Measurements from ENCODE around the gene NPLOC4.
"Not testable (repeated sequence)": the region's sequence is repeated elsewhere in the genome, so short reads cannot be mapped to it uniquely, and the experiment has no call there.

The NPLOC4 gene

DNA sequence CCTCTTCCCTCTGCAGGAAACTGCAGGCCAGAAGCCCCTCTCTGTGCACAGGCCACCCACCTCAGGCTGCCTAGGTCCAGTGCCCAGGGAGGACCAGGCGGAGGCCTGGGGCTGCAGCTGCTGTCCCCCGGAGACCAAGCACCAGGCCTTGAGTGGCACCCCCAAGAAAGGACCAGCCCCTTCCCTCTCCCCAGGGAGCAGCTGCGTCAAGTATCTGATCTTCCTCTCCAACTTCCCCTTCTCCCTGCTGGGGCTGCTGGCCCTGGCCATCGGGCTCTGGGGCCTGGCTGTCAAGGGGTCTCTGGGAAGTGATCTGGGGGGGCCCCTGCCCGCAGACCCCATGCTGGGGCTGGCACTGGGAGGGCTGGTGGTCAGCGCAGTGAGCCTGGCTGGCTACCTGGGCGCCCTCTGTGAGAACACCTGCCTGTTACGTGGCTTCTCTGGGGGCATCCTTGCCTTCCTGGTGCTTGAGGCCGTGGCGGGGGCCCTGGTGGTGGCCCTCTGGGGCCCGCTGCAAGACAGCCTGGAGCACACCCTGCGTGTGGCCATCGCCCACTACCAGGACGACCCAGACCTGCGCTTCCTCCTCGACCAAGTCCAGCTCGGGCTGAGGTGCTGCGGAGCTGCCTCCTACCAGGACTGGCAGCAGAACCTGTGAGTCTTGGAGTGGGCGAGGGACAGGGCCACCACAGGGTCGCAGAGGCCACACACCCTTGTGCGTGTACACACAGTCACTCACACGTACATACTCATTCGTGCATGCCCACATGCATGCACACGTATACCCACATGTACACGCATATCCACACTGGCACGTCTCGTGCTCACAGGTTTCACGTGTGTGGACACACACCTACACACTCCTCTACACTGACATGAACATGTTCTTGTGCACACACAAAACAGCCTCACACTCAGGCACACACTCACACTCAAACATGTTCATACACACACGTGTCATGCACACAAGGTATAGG, 8.4 kb upstream of the NPLOC4 start:
- peaks cover 22% of the 10 kb centered on the region for H3K27me3 ChIP-seq (ENCODE audit: control insufficient read depth, insufficient read depth, low read length)
- no peak overlapping the region for H3K9ac ChIP-seq (ENCODE audit: low read depth, low read length)
- peaks cover 5% of the 10 kb centered on the region for H3K4me1 ChIP-seq (ENCODE audit: control insufficient read depth, insufficient read depth, low read length)
- H3K36me3 ChIP-seq (ENCODE audit: control insufficient read depth, insufficient read depth, low read length): no peaks in the 10 kb centered on the region
- no peaks in the 10 kb centered on the region for H3K9me3 ChIP-seq (ENCODE audit: control insufficient read depth, insufficient read depth, low read length)
- no peak overlapping the region for H3K4me3 ChIP-seq (ENCODE audit: low read depth, low read length)

DNA sequence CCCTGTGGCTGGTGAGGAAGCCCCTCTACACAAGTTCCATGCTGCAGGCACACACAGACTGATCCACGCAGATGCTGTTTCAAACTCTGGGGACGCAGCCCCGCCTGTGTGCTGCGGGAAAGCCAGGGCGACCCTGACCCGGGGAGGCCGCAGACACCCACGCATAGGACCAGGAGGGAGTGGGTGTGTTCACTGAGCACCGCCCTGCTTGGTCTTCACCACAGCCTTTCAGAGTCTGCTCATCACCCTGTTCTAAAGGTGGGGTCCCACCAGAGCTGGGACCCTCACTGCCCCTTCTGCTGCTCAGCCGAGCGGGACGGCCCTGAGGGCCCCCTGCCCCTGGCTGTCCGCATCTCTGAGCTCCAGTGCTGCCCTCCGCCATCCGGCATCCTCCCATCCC, 7.6 kb upstream of the NPLOC4 start:
- Histone ChIP-seq H3K36me3 (ENCODE audit: control insufficient read depth, insufficient read depth, low read length) (no peaks in the 10 kb centered on the region), H3K4me3 (ENCODE audit: low read depth, low read length) (no peak overlapping the region), H3K9me3 (ENCODE audit: control insufficient read depth, insufficient read depth, low read length) (no peaks in the 10 kb centered on the region), H3K27me3 (ENCODE audit: control insufficient read depth, insufficient read depth, low read length) (peaks cover 22% of the 10 kb centered on the region), H3K4me1 (ENCODE audit: control insufficient read depth, insufficient read depth, low read length) (peaks cover 5% of the 10 kb centered on the region), H3K9ac (ENCODE audit: low read depth, low read length) (no peak overlapping the region)

DNA sequence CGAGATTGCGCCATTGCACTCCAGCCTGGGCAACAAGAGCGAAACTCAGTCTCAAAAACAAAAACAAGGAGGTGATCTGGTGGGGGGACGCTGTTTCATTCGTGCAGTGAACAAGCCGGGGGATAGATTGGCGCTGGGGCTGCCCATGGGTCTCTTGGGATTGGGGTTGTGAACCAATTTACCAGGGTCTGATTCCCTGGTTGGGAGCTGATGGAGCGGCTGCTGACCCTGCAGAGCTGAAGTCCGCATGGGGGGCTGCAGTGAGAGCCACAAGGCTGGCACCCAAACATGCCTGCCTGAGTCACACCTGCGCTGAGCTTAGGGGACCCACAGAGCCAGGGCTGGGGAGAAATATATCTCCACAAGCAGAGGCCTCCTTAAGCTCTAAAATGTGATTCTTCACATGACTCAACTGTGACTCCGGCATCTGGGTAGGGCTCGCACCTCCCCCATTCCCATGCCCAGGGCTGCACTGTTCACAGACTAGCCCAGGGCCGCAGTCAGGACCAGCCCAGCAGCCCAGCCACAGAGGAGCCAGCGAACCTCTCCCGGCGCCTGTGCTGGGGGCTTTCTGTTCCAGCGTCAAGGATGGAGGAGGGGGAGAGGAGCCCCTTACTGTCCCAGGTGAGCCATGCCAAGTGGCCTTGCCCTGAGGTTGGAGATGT, 5.0 kb upstream of the NPLOC4 start:
- H3K27me3 ChIP-seq (ENCODE audit: control insufficient read depth, insufficient read depth, low read length): peaks cover 4% of the 10 kb centered on the region
- H3K36me3 ChIP-seq (ENCODE audit: control insufficient read depth, insufficient read depth, low read length): no peaks in the 10 kb centered on the region
- H3K9ac ChIP-seq (ENCODE audit: low read depth, low read length): no peak overlapping the region
- H3K4me3 ChIP-seq (ENCODE audit: low read depth, low read length): no peak overlapping the region
- H3K9me3 ChIP-seq (ENCODE audit: control insufficient read depth, insufficient read depth, low read length): no peaks in the 10 kb centered on the region
- H3K4me1 ChIP-seq (ENCODE audit: control insufficient read depth, insufficient read depth, low read length): no peaks in the 10 kb centered on the region

- no peak overlapping the region for H3K4me3 ChIP-seq (ENCODE audit: low read depth, low read length)
- H3K27me3 ChIP-seq (ENCODE audit: control insufficient read depth, insufficient read depth, low read length): no peaks in the 10 kb centered on the region
- H3K9me3 ChIP-seq (ENCODE audit: control insufficient read depth, insufficient read depth, low read length): no peaks in the 10 kb centered on the region
- H3K4me1 ChIP-seq (ENCODE audit: control insufficient read depth, insufficient read depth, low read length): no peaks in the 10 kb centered on the region
- H3K9ac ChIP-seq (ENCODE audit: low read depth, low read length): no peak overlapping the region
- no peaks in the 10 kb centered on the region for H3K36me3 ChIP-seq (ENCODE audit: control insufficient read depth, insufficient read depth, low read length)
These were observed 3.1 kb upstream of the NPLOC4 start for GRCh38 chr17:81640011-81640410.

DNA sequence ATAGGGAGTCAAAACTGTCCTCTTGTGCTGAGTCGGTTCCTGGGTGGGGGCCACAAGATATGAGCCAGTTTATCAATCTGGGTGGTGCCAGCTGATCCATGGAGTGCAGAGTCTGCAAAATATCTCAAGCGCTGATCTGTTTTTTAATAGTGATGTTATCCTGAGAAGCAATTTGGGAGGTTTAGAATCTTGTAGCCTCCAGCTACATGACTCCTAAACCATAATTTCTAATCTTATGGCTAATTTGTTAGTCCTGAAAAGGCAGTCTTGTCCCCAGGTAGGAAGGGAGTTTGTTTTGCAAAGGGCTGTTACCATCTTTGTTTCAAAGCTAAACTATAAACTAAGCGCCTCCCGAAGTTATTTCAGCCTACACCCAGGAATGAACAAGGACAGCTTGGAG, 1.8 kb upstream of the NPLOC4 start:
- Histone ChIP-seq H3K4me1 (ENCODE audit: control insufficient read depth, insufficient read depth, low read length) (no peaks in the 10 kb centered on the region), H3K4me3 (ENCODE audit: low read depth, low read length) (no peak overlapping the region), H3K36me3 (ENCODE audit: control insufficient read depth, insufficient read depth, low read length) (no peaks in the 10 kb centered on the region), H3K9me3 (ENCODE audit: control insufficient read depth, insufficient read depth, low read length) (no peaks in the 10 kb centered on the region), H3K9ac (ENCODE audit: low read depth, low read length) (no peak overlapping the region), H3K27me3 (ENCODE audit: control insufficient read depth, insufficient read depth, low read length) (no peaks in the 10 kb centered on the region)

DNA sequence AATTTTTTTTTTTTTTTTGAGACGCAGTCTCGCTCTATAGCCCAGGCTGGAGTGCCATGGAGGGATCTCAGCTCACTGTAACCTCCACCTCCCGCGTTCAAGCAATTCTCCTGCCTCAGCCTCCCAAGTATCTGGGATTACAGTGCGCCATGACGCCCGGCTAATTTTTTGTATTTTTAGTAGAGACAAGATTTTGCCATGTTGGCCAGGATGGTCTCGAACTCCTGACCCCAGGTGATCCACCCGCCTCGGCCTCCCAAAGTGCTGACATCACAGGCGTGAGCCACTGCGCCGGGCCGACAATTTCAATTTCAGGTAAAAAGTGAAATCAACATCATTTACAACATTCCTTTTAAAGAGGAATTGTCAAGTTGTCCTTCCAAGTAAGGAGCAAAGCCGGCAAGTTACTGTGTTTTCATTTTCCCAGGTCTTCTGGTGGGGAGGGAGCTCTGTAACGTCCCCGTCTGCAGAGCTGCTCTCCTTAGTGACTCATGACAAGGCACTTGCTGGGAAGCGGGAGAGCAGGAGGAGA, 873 bp downstream of the NPLOC4 start:
- Histone ChIP-seq H3K4me1 (ENCODE audit: control insufficient read depth, insufficient read depth, low read length) (no peaks in the 10 kb centered on the region), H3K27me3 (ENCODE audit: control insufficient read depth, insufficient read depth, low read length) (no peaks in the 10 kb centered on the region), H3K9ac (ENCODE audit: low read depth, low read length) (peak overlapping the region; percentile 88), H3K36me3 (ENCODE audit: control insufficient read depth, insufficient read depth, low read length) (no peaks in the 10 kb centered on the region), H3K9me3 (ENCODE audit: control insufficient read depth, insufficient read depth, low read length) (no peaks in the 10 kb centered on the region), H3K4me3 (ENCODE audit: low read depth, low read length) (peak overlapping the region; percentile 97)

DNA sequence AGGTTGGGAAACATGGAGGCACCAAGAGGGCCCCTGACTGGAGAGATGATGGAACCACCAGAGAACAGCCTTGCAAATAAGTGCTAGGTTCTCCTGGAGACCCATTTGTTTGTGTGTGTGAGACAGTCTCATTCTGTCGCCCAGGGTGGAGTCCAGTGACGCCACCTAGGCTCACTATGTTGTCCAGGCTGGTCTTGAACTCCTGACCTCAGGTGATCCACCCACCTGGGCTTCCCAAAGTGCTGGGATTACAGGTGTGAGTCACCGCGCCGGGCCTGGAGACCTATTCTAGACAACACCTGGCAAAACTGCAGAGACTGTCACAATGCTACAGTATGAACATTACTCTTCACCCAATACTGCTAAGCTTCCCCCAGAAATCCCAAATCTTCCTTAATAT, 1.5 kb downstream of the NPLOC4 start:
- H3K4me3 ChIP-seq (ENCODE audit: low read depth, low read length): peak overlapping the region; percentile 97
- no peaks in the 10 kb centered on the region for H3K4me1 ChIP-seq (ENCODE audit: control insufficient read depth, insufficient read depth, low read length)
- no peak overlapping the region for H3K9ac ChIP-seq (ENCODE audit: low read depth, low read length)
- no peaks in the 10 kb centered on the region for H3K36me3 ChIP-seq (ENCODE audit: control insufficient read depth, insufficient read depth, low read length)
- H3K27me3 ChIP-seq (ENCODE audit: control insufficient read depth, insufficient read depth, low read length): no peaks in the 10 kb centered on the region
- H3K9me3 ChIP-seq (ENCODE audit: control insufficient read depth, insufficient read depth, low read length): no peaks in the 10 kb centered on the region

- no peaks in the 10 kb centered on the region for H3K4me1 ChIP-seq (ENCODE audit: control insufficient read depth, insufficient read depth, low read length)
- no peaks in the 10 kb centered on the region for H3K9me3 ChIP-seq (ENCODE audit: control insufficient read depth, insufficient read depth, low read length)
- H3K27me3 ChIP-seq (ENCODE audit: control insufficient read depth, insufficient read depth, low read length): no peaks in the 10 kb centered on the region
- H3K9ac ChIP-seq (ENCODE audit: low read depth, low read length): no peak overlapping the region
- no peak overlapping the region for H3K4me3 ChIP-seq (ENCODE audit: low read depth, low read length)
- H3K36me3 ChIP-seq (ENCODE audit: control insufficient read depth, insufficient read depth, low read length): peaks cover 11% of the 10 kb centered on the region
These were observed 5.4 kb downstream of the NPLOC4 start for GRCh38 chr17:81631482-81631881.

DNA sequence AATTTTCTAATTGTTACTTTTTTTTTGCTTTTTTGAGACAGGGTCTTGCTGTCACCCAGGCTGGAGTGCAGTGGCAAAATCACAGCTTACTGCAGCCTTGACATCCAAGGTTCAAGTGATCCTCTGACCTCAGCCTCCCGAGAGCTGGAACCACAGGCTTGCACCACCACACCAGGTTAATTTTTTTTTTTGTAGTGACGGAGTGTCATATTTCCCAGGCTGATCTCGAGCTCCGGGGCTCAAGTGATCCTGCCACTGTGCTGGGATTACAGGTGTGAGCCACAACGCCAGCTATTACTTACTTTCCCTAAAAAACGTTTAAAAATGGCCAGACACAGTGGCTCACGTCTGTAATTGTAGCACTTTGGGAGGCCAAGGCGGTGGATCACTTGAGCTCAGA, 6.6 kb downstream of the NPLOC4 start:
- Histone ChIP-seq H3K36me3 (ENCODE audit: control insufficient read depth, insufficient read depth, low read length) (peaks cover 17% of the 10 kb centered on the region), H3K4me1 (ENCODE audit: control insufficient read depth, insufficient read depth, low read length) (no peaks in the 10 kb centered on the region), H3K9ac (ENCODE audit: low read depth, low read length) (no peak overlapping the region), H3K4me3 (ENCODE audit: low read depth, low read length) (no peak overlapping the region), H3K9me3 (ENCODE audit: control insufficient read depth, insufficient read depth, low read length) (no peaks in the 10 kb centered on the region), H3K27me3 (ENCODE audit: control insufficient read depth, insufficient read depth, low read length) (no peaks in the 10 kb centered on the region)

GRCh38 chr17:81621494-81622130, 15.3 kb downstream of the NPLOC4 start:
- Histone ChIP-seq H3K4me1 (ENCODE audit: control insufficient read depth, insufficient read depth, low read length) (no peaks in the 10 kb centered on the region), H3K36me3 (ENCODE audit: control insufficient read depth, insufficient read depth, low read length) (peaks cover 45% of the 10 kb centered on the region), H3K27me3 (ENCODE audit: control insufficient read depth, insufficient read depth, low read length) (no peaks in the 10 kb centered on the region), H3K4me3 (ENCODE audit: low read depth, low read length) (no peak overlapping the region), H3K9me3 (ENCODE audit: control insufficient read depth, insufficient read depth, low read length) (no peaks in the 10 kb centered on the region), H3K9ac (ENCODE audit: low read depth, low read length) (no peak overlapping the region)

- H3K9me3 ChIP-seq (ENCODE audit: control insufficient read depth, insufficient read depth, low read length); H3K27me3 ChIP-seq (ENCODE audit: control insufficient read depth, insufficient read depth, low read length): not testable (repeated sequence)
- peaks cover 30% of the 10 kb centered on the region for H3K36me3 ChIP-seq (ENCODE audit: control insufficient read depth, insufficient read depth, low read length)
These were observed 18.6 kb downstream of the NPLOC4 start for GRCh38 chr17:81618307-81618706.

More at GRCh38 chr17:81618307-81618706, 18.6 kb downstream of the NPLOC4 start:
- not testable (repeated sequence) for H3K4me1 ChIP-seq (ENCODE audit: control insufficient read depth, insufficient read depth, low read length); H3K4me3 ChIP-seq (ENCODE audit: low read depth, low read length); H3K9ac ChIP-seq (ENCODE audit: low read depth, low read length)

Measured in iPS-15b (cell line).